ENCODE data around the gene SNX13.
A peak's percentile ranks its signal among the peaks of the same experiment; 100 is the strongest.

The SNX13 gene

GRCh38 chr7:17940302-17940883 lies at the start of gene SNX13:
SNX13 (minus strand) TSS chr7:17940494; CDS start chr7:17940295, 199 bp downstream.
- no peak for DNase-seq (ENCODE audit: low read depth, low spot score)
- H3K9ac ChIP-seq (ENCODE audit: insufficient read length): peak within 1 kb of the TSS; percentile 95
- no peaks in the 10 kb centered on the region for H3K9me3 ChIP-seq (ENCODE audit: low read depth, low read length)
- 0 out of 2 replicates have a peak, but pooled peaks cover 5% of the 10 kb centered on the region for H3K36me3 ChIP-seq (ENCODE audit: insufficient read depth, low read length)
- peak within 1 kb of the TSS; percentile 73 for H3K27ac ChIP-seq
- H3K4me3 ChIP-seq: peak within 1 kb of the TSS; percentile 94
- TF ChIP-seq FOXP2 (optimal IDR thresholded peaks at IDR 0.05; ENCODE audit: control extremely low read depth, extremely low read length, insufficient read depth) (peak; percentile 19), EZH2 (IDR thresholded peaks at IDR 0.05) (no peak), POLR2AphosphoS5 (IDR thresholded peaks at IDR 0.05; ENCODE audit: borderline replicate concordance, low read depth, low read length) (peak; percentile 92)

GRCh38 chr7:17989546-17989945 lies 49.3 kb upstream of the SNX13 start:
- Histone ChIP-seq H3K9ac (ENCODE audit: insufficient read length) (no peak overlapping the region), H3K36me3 (ENCODE audit: insufficient read depth, low read length) (no peaks in the 10 kb centered on the region), H3K9me3 (ENCODE audit: low read depth, low read length) (no peaks in the 10 kb centered on the region), H3K27ac (no peak overlapping the region), H3K4me3 (no peak overlapping the region)
- no peak for TF ChIP-seq FOXP2 (optimal IDR thresholded peaks at IDR 0.05; ENCODE audit: control extremely low read depth, extremely low read length, insufficient read depth)
- no peak for TF ChIP-seq EZH2 (IDR thresholded peaks at IDR 0.05)
- no peak for TF ChIP-seq POLR2AphosphoS5 (IDR thresholded peaks at IDR 0.05; ENCODE audit: borderline replicate concordance, low read depth, low read length)
- no peak for DNase-seq (ENCODE audit: low read depth, low spot score)

- Histone ChIP-seq H3K36me3 (ENCODE audit: insufficient read depth, low read length) (no peaks in the 10 kb centered on the region), H3K9me3 (ENCODE audit: low read depth, low read length) (no peaks in the 10 kb centered on the region), H3K27ac (no peak overlapping the region), H3K9ac (ENCODE audit: insufficient read length) (no peak overlapping the region), H3K4me3 (no peak overlapping the region)
- TF ChIP-seq POLR2AphosphoS5 (IDR thresholded peaks at IDR 0.05; ENCODE audit: borderline replicate concordance, low read depth, low read length): no peak
- no peak for TF ChIP-seq EZH2 (IDR thresholded peaks at IDR 0.05)
- no peak for TF ChIP-seq FOXP2 (optimal IDR thresholded peaks at IDR 0.05; ENCODE audit: control extremely low read depth, extremely low read length, insufficient read depth)
- DNase-seq (ENCODE audit: low read depth, low spot score): no peak
Measured at GRCh38 chr7:17988858-17989257, 48.6 kb upstream of the SNX13 start.

- no peak overlapping the region for H3K4me3 ChIP-seq
- no peak overlapping the region for H3K27ac ChIP-seq
- DNase-seq (ENCODE audit: low read depth, low spot score): no peak
- no peaks in the 10 kb centered on the region for H3K36me3 ChIP-seq (ENCODE audit: insufficient read depth, low read length)
- no peak overlapping the region for H3K9ac ChIP-seq (ENCODE audit: insufficient read length)
- TF ChIP-seq EZH2 (IDR thresholded peaks at IDR 0.05) (no peak), POLR2AphosphoS5 (IDR thresholded peaks at IDR 0.05; ENCODE audit: borderline replicate concordance, low read depth, low read length) (no peak), FOXP2 (optimal IDR thresholded peaks at IDR 0.05; ENCODE audit: control extremely low read depth, extremely low read length, insufficient read depth) (no peak)
- H3K9me3 ChIP-seq (ENCODE audit: low read depth, low read length): no peaks in the 10 kb centered on the region
Measured at GRCh38 chr7:17988141-17988540, 47.8 kb upstream of the SNX13 start.

- Histone ChIP-seq H3K9me3 (ENCODE audit: low read depth, low read length) (no peaks in the 10 kb centered on the region), H3K36me3 (ENCODE audit: insufficient read depth, low read length) (no peaks in the 10 kb centered on the region), H3K4me3 (no peak overlapping the region), H3K27ac (no peak overlapping the region), H3K9ac (ENCODE audit: insufficient read length) (no peak overlapping the region)
- TF ChIP-seq EZH2 (IDR thresholded peaks at IDR 0.05) (no peak), POLR2AphosphoS5 (IDR thresholded peaks at IDR 0.05; ENCODE audit: borderline replicate concordance, low read depth, low read length) (no peak), FOXP2 (optimal IDR thresholded peaks at IDR 0.05; ENCODE audit: control extremely low read depth, extremely low read length, insufficient read depth) (no peak)
- DNase-seq (ENCODE audit: low read depth, low spot score): no peak
Measured at GRCh38 chr7:17986851-17987250, 46.6 kb upstream of the SNX13 start.

- DNase-seq (ENCODE audit: low read depth, low spot score): no peak
- no peaks in the 10 kb centered on the region for H3K36me3 ChIP-seq (ENCODE audit: insufficient read depth, low read length)
- no peak overlapping the region for H3K9ac ChIP-seq (ENCODE audit: insufficient read length)
- no peak overlapping the region for H3K27ac ChIP-seq
- no peak for TF ChIP-seq FOXP2 (optimal IDR thresholded peaks at IDR 0.05; ENCODE audit: control extremely low read depth, extremely low read length, insufficient read depth)
- TF ChIP-seq POLR2AphosphoS5 (IDR thresholded peaks at IDR 0.05; ENCODE audit: borderline replicate concordance, low read depth, low read length): no peak
- TF ChIP-seq EZH2 (IDR thresholded peaks at IDR 0.05): no peak
- no peak overlapping the region for H3K4me3 ChIP-seq
- no peaks in the 10 kb centered on the region for H3K9me3 ChIP-seq (ENCODE audit: low read depth, low read length)
Measured at GRCh38 chr7:17985473-17986239, 45.4 kb upstream of the SNX13 start.

GRCh38 chr7:17984288-17984687 lies 44.0 kb upstream of the SNX13 start:
- no peak for DNase-seq (ENCODE audit: low read depth, low spot score)
- TF ChIP-seq POLR2AphosphoS5 (IDR thresholded peaks at IDR 0.05; ENCODE audit: borderline replicate concordance, low read depth, low read length): no peak
- TF ChIP-seq EZH2 (IDR thresholded peaks at IDR 0.05): no peak
- no peak for TF ChIP-seq FOXP2 (optimal IDR thresholded peaks at IDR 0.05; ENCODE audit: control extremely low read depth, extremely low read length, insufficient read depth)
- no peaks in the 10 kb centered on the region for H3K36me3 ChIP-seq (ENCODE audit: insufficient read depth, low read length)
- H3K27ac ChIP-seq: no peak overlapping the region
- no peak overlapping the region for H3K4me3 ChIP-seq
- H3K9me3 ChIP-seq (ENCODE audit: low read depth, low read length): no peaks in the 10 kb centered on the region
- H3K9ac ChIP-seq (ENCODE audit: insufficient read length): no peak overlapping the region

GRCh38 chr7:17983221-17984062 lies 43.1 kb upstream of the SNX13 start:
- no peak overlapping the region for H3K27ac ChIP-seq
- H3K4me3 ChIP-seq: no peak overlapping the region
- DNase-seq (ENCODE audit: low read depth, low spot score): no peak
- H3K36me3 ChIP-seq (ENCODE audit: insufficient read depth, low read length): no peaks in the 10 kb centered on the region
- TF ChIP-seq EZH2 (IDR thresholded peaks at IDR 0.05) (no peak), FOXP2 (optimal IDR thresholded peaks at IDR 0.05; ENCODE audit: control extremely low read depth, extremely low read length, insufficient read depth) (no peak), POLR2AphosphoS5 (IDR thresholded peaks at IDR 0.05; ENCODE audit: borderline replicate concordance, low read depth, low read length) (no peak)
- no peaks in the 10 kb centered on the region for H3K9me3 ChIP-seq (ENCODE audit: low read depth, low read length)
- H3K9ac ChIP-seq (ENCODE audit: insufficient read length): no peak overlapping the region
